ENCODE measurements around the gene SLC17A7.

SLC17A7 gene

GRCh38 chr19:49430678-49431329, 10.5 kb downstream of the SLC17A7 start:
- H3K4me1 Mint-ChIP-seq (ENCODE audit: low read depth): peaks cover 29% of the 10 kb centered on the region
- peaks cover 96% of the 10 kb centered on the region for H3K27me3 Mint-ChIP-seq (ENCODE audit: low read depth)
- no peaks in the 10 kb centered on the region for H3K9me3 Mint-ChIP-seq
- peaks cover 6% of the 10 kb centered on the region for H3K36me3 Mint-ChIP-seq (ENCODE audit: low read depth)
- no peak overlapping the region for H3K4me3 Mint-ChIP-seq
- H3K27ac Mint-ChIP-seq: no peak overlapping the region

- peaks cover 6% of the 10 kb centered on the region for H3K36me3 Mint-ChIP-seq (ENCODE audit: low read depth)
- peaks cover 31% of the 10 kb centered on the region for H3K4me1 Mint-ChIP-seq (ENCODE audit: low read depth)
- H3K27me3 Mint-ChIP-seq (ENCODE audit: low read depth): peaks cover 96% of the 10 kb centered on the region
- H3K4me3 Mint-ChIP-seq: no peak overlapping the region
- no peaks in the 10 kb centered on the region for H3K9me3 Mint-ChIP-seq
- H3K27ac Mint-ChIP-seq: no peak overlapping the region
Observed at GRCh38 chr19:49430172-49430677, 11.1 kb downstream of the SLC17A7 start.

GRCh38 chr19:49428547-49429451, 12.5 kb downstream of the SLC17A7 start:
- no peak overlapping the region for H3K27ac Mint-ChIP-seq

GRCh38 chr19:49427855-49428546, 13.3 kb downstream of the SLC17A7 start:
- no peak overlapping the region for H3K27ac Mint-ChIP-seq
- H3K27me3 Mint-ChIP-seq (ENCODE audit: low read depth): peaks cover 95% of the 10 kb centered on the region
- no peaks in the 10 kb centered on the region for H3K9me3 Mint-ChIP-seq
- H3K36me3 Mint-ChIP-seq (ENCODE audit: low read depth): peaks cover 10% of the 10 kb centered on the region
- H3K4me1 Mint-ChIP-seq (ENCODE audit: low read depth): peaks cover 41% of the 10 kb centered on the region
- no peak overlapping the region for H3K4me3 Mint-ChIP-seq

More at GRCh38 chr19:49428547-49429451, 12.5 kb downstream of the SLC17A7 start:
- Mint-ChIP-seq H3K9me3 (no peaks in the 10 kb centered on the region), H3K4me3 (peak overlapping the region; percentile 40), H3K27me3 (ENCODE audit: low read depth) (peaks cover 96% of the 10 kb centered on the region), H3K4me1 (ENCODE audit: low read depth) (peaks cover 39% of the 10 kb centered on the region), H3K36me3 (ENCODE audit: low read depth) (peaks cover 7% of the 10 kb centered on the region)

DNA sequence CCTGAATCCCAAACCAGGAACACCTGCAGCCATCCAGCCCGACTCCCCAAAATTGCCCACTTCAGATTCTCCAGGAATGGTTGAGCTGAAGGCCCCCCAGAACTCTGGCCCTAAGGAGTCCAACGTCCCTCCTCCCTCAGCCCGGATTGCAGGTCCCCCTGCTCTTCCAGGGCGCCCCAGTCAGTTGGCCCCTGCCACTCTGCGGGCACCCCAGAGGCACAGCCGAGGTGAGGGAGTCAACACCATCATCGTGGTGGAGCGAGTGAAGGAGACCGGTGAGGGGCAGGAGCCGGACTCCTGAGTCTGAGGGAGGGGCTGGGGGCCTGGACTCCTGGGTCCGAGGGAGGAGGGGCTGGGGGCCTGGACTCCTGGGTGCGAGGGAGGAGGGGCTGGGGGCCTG, 14.0 kb downstream of the SLC17A7 start:
- H3K4me3 Mint-ChIP-seq: no peak overlapping the region
- H3K36me3 Mint-ChIP-seq (ENCODE audit: low read depth): peaks cover 10% of the 10 kb centered on the region
- no peak overlapping the region for H3K27ac Mint-ChIP-seq
- H3K9me3 Mint-ChIP-seq: no peaks in the 10 kb centered on the region
- peaks cover 94% of the 10 kb centered on the region for H3K27me3 Mint-ChIP-seq (ENCODE audit: low read depth)
- peaks cover 46% of the 10 kb centered on the region for H3K4me1 Mint-ChIP-seq (ENCODE audit: low read depth)

DNA sequence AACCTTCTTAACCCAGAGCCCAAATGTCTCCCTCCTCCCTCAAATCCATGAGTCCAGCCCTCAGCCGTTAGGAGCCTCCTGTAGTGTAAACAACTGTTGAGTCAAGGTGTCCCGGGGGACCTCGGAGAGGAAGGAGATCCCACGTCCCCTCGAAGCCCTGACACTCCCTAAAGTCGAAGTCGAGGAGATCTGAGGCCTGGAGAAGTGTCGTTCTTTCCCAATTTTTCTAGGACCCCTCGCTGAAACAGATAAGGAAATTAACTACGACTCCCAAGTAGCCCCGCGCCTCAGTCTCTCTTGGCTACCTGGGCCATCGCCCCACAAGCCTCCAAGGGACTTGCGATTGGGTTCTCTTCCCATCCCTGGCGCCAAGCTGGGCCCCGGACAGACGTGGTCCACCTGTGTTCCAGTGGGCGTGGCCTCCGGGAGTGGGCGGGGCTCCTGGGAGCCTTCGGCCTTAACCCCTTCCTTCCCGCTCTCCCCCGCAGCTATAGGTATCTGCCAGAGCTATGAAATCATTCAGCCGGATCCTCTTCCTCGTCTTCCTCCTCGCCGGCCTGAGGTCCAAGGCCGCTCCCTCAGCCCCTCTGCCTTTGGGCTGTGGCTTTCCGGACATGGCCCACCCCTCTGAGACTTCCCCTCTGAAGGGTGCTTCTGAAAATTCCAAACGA, 15.3 kb downstream of the SLC17A7 start:
- peaks cover 53% of the 10 kb centered on the region for H3K4me1 Mint-ChIP-seq (ENCODE audit: low read depth)

GRCh38 chr19:49425178-49425577, 16.1 kb downstream of the SLC17A7 start, which contains the start of gene GFY:
GFY (plus strand) TSS chr19:49425388; CDS start chr19:49426431, 1,043 bp downstream.
- Mint-ChIP-seq H3K4me3 (no peak within 1 kb of the TSS), H3K4me1 (ENCODE audit: low read depth) (peaks cover 52% of the 10 kb centered on the region), H3K9me3 (no peaks in the 10 kb centered on the region), H3K27me3 (ENCODE audit: low read depth) (peaks cover 97% of the 10 kb centered on the region), H3K36me3 (ENCODE audit: low read depth) (peaks cover 10% of the 10 kb centered on the region), H3K27ac (peak within 1 kb of the TSS; percentile 15)

More for the DNA sequence above, 15.3 kb downstream of the SLC17A7 start:
- H3K9me3 Mint-ChIP-seq: no peaks in the 10 kb centered on the region
- H3K27ac Mint-ChIP-seq: no peak overlapping the region
- no peak overlapping the region for H3K4me3 Mint-ChIP-seq
- peaks cover 97% of the 10 kb centered on the region for H3K27me3 Mint-ChIP-seq (ENCODE audit: low read depth)
- peaks cover 10% of the 10 kb centered on the region for H3K36me3 Mint-ChIP-seq (ENCODE audit: low read depth)

GRCh38 chr19:49423985-49424303, 17.4 kb downstream of the SLC17A7 start:
- Mint-ChIP-seq H3K4me3 (peak overlapping the region; percentile 59), H3K27ac (no peak overlapping the region), H3K27me3 (ENCODE audit: low read depth) (peaks cover 97% of the 10 kb centered on the region), H3K9me3 (no peaks in the 10 kb centered on the region), H3K36me3 (ENCODE audit: low read depth) (peaks cover 10% of the 10 kb centered on the region), H3K4me1 (ENCODE audit: low read depth) (peaks cover 49% of the 10 kb centered on the region)

GRCh38 chr19:49423071-49423984, 18.0 kb downstream of the SLC17A7 start, which contains the start of gene PTH2:
PTH2 (minus strand) TSS chr19:49423441; CDS start chr19:49423339, 102 bp downstream.
- peak within 1 kb of the TSS; percentile 52 for H3K27ac Mint-ChIP-seq
- H3K9me3 Mint-ChIP-seq: no peaks in the 10 kb centered on the region
- H3K36me3 Mint-ChIP-seq (ENCODE audit: low read depth): peaks cover 8% of the 10 kb centered on the region
- peaks cover 96% of the 10 kb centered on the region for H3K27me3 Mint-ChIP-seq (ENCODE audit: low read depth)
- peaks cover 46% of the 10 kb centered on the region for H3K4me1 Mint-ChIP-seq (ENCODE audit: low read depth)
- peak within 1 kb of the TSS; percentile 83 for H3K4me3 Mint-ChIP-seq

- Mint-ChIP-seq H3K9me3 (no peaks in the 10 kb centered on the region), H3K4me3 (peak overlapping the region; percentile 83), H3K27ac (no peak overlapping the region), H3K36me3 (ENCODE audit: low read depth) (peaks cover 8% of the 10 kb centered on the region), H3K4me1 (ENCODE audit: low read depth) (peaks cover 42% of the 10 kb centered on the region), H3K27me3 (ENCODE audit: low read depth) (peaks cover 95% of the 10 kb centered on the region)
Observed at GRCh38 chr19:49422407-49423070, 18.8 kb downstream of the SLC17A7 start.

- H3K27ac Mint-ChIP-seq: no peak overlapping the region
Observed at GRCh38 chr19:49421878-49422202, 19.5 kb downstream of the SLC17A7 start.

GRCh38 chr19:49421039-49421877, 20.1 kb downstream of the SLC17A7 start:
- H3K9me3 Mint-ChIP-seq: no peaks in the 10 kb centered on the region
- no peak overlapping the region for H3K27ac Mint-ChIP-seq
- H3K4me1 Mint-ChIP-seq (ENCODE audit: low read depth): peaks cover 32% of the 10 kb centered on the region
- peaks cover 4% of the 10 kb centered on the region for H3K36me3 Mint-ChIP-seq (ENCODE audit: low read depth)
- H3K27me3 Mint-ChIP-seq (ENCODE audit: low read depth): peaks cover 87% of the 10 kb centered on the region
- peak overlapping the region; percentile 62 for H3K4me3 Mint-ChIP-seq

More at GRCh38 chr19:49421878-49422202, 19.5 kb downstream of the SLC17A7 start:
- no peaks in the 10 kb centered on the region for H3K9me3 Mint-ChIP-seq
- H3K4me3 Mint-ChIP-seq: peak overlapping the region; percentile 62
- peaks cover 37% of the 10 kb centered on the region for H3K4me1 Mint-ChIP-seq (ENCODE audit: low read depth)
- H3K36me3 Mint-ChIP-seq (ENCODE audit: low read depth): peaks cover 6% of the 10 kb centered on the region
- H3K27me3 Mint-ChIP-seq (ENCODE audit: low read depth): peaks cover 92% of the 10 kb centered on the region
